Mesodermal cell (in vitro differentiated cells): Measurements from ENCODE around the gene AKAP12.
A peak's percentile ranks its signal among the peaks of the same experiment; 100 is the strongest.
"Not testable (repeated sequence)": the region's sequence is repeated elsewhere in the genome, so short reads cannot be mapped to it uniquely, and the experiment has no call there.

Experiments
- H3K27ac ChIP-seq: 2 replicates; pipeline ENCODE4 v1.7.0; 2013; ENCODE audit warnings: mild to moderate bottlenecking, low read depth, low read length, moderate library complexity; ENCODE audit not compliant: severe bottlenecking
- H3K36me3 ChIP-seq: 2 replicates; pipeline ENCODE4 v1.7.1; 2013; ENCODE audit warnings: mild to moderate bottlenecking, low read length, moderate library complexity; ENCODE audit not compliant: control insufficient read depth, insufficient read depth
- H3K4me1 ChIP-seq: one replicate; pipeline ENCODE4 v1.7.1; 2013; ENCODE audit warnings: mild to moderate bottlenecking, low read length; ENCODE audit not compliant: insufficient read depth, control insufficient read depth, poor library complexity, severe bottlenecking
- H3K4me3 ChIP-seq: 2 replicates; pipeline ENCODE4 v1.7.0; 2013; ENCODE audit warnings: low read length, control low read depth, mild to moderate bottlenecking; ENCODE audit not compliant: insufficient read depth, poor library complexity, severe bottlenecking; ENCODE audit errors: extremely low read depth
- H3K9me3 ChIP-seq: 2 replicates; pipeline ENCODE4 v1.7.1; 2013; ENCODE audit warnings: mild to moderate bottlenecking, low read length, moderate library complexity; ENCODE audit not compliant: control insufficient read depth
- WGBS, 2 experiments: methylation state at CpG; one replicate each; pipeline ENCODE4 v1.1.5; 2013; ENCODE audit warnings: missing lambda C conversion rate in 2 of 2; ENCODE audit not compliant: insufficient coverage in 2 of 2; 5-methylcytosine and 5-hydroxymethylcytosine counted together

AKAP12 gene

GRCh38 chr6:151349651-151350270 lies 110.0 kb downstream of the AKAP12 start:
- Histone ChIP-seq H3K9me3 (no peaks in the 10 kb centered on the region), H3K36me3 (peaks cover 89% of the 10 kb centered on the region)
- 95 to 96% methylated on average over 17 to 19 of the region's 19 CpGs for WGBS, 2 experiments

GRCh38 chr6:151350442-151351145 lies 110.8 kb downstream of the AKAP12 start:
- 98% methylated on average over 20 of the region's 20 CpGs for WGBS, 2 experiments
- H3K27ac ChIP-seq = no peak overlapping the region
- H3K4me1 ChIP-seq = no peaks in the 10 kb centered on the region
- peaks cover 91% of the 10 kb centered on the region for H3K36me3 ChIP-seq
- no peak overlapping the region for H3K4me3 ChIP-seq
- H3K9me3 ChIP-seq = no peaks in the 10 kb centered on the region

More at GRCh38 chr6:151349651-151350270, 110.0 kb downstream of the AKAP12 start:
- H3K27ac ChIP-seq = no peak overlapping the region
- H3K4me3 ChIP-seq = no peak overlapping the region
- no peaks in the 10 kb centered on the region for H3K4me1 ChIP-seq

- Histone ChIP-seq H3K4me1 (no peaks in the 10 kb centered on the region), H3K9me3 (no peaks in the 10 kb centered on the region), H3K27ac (no peak overlapping the region), H3K4me3 (no peak overlapping the region), H3K36me3 (peaks cover 85% of the 10 kb centered on the region)
- WGBS, 2 experiments = 90 to 94% methylated on average over 15 to 17 of the region's 18 CpGs
Observed at GRCh38 chr6:151351146-151351700, 111.5 kb downstream of the AKAP12 start.

GRCh38 chr6:151351731-151352130 lies 112.0 kb downstream of the AKAP12 start:
- Histone ChIP-seq H3K9me3 (no peaks in the 10 kb centered on the region), H3K27ac (no peak overlapping the region), H3K4me1 (no peaks in the 10 kb centered on the region), H3K4me3 (no peak overlapping the region), H3K36me3 (peaks cover 81% of the 10 kb centered on the region)
- WGBS, 2 experiments = 91 to 96% methylated on average over 7 of the region's 7 CpGs

- Histone ChIP-seq H3K27ac (no peak overlapping the region), H3K36me3 (peaks cover 73% of the 10 kb centered on the region), H3K9me3 (no peaks in the 10 kb centered on the region), H3K4me1 (no peaks in the 10 kb centered on the region), H3K4me3 (no peak overlapping the region)
- 94 to 99% methylated on average over 18 to 19 of the region's 19 CpGs for WGBS, 2 experiments
Observed at GRCh38 chr6:151352410-151353396, 112.9 kb downstream of the AKAP12 start.

GRCh38 chr6:151353795-151354194 lies 114.0 kb downstream of the AKAP12 start:
- peaks cover 76% of the 10 kb centered on the region for H3K36me3 ChIP-seq
- no peaks in the 10 kb centered on the region for H3K4me1 ChIP-seq
- H3K4me3 ChIP-seq = no peak overlapping the region
- WGBS, 2 experiments = 93 to 94% methylated on average over 6 to 10 of the region's 10 CpGs
- H3K27ac ChIP-seq = no peak overlapping the region
- H3K9me3 ChIP-seq = no peaks in the 10 kb centered on the region

GRCh38 chr6:151356983-151357382 lies 117.2 kb downstream of the AKAP12 start:
- Histone ChIP-seq H3K27ac (peak overlapping the region; percentile 60), H3K36me3 (peaks cover 65% of the 10 kb centered on the region)
- not testable (repeated sequence) for H3K4me3 ChIP-seq, H3K9me3 ChIP-seq, H3K4me1 ChIP-seq
- 86 to 97% methylated on average over 4 of the region's 6 CpGs for WGBS, 2 experiments

- Histone ChIP-seq H3K4me3 (no peak overlapping the region), H3K4me1 (peaks cover 3% of the 10 kb centered on the region), H3K9me3 (no peaks in the 10 kb centered on the region), H3K36me3 (peaks cover 63% of the 10 kb centered on the region), H3K27ac (no peak overlapping the region)
- WGBS, 2 experiments = 86 to 95% methylated on average over 2 to 5 of the region's 6 CpGs
Observed at GRCh38 chr6:151357758-151358436, 118.1 kb downstream of the AKAP12 start.

GRCh38 chr6:151358475-151358874 lies 118.7 kb downstream of the AKAP12 start:
- no peaks in the 10 kb centered on the region for H3K9me3 ChIP-seq
- H3K4me3 ChIP-seq = no peak overlapping the region
- no peak overlapping the region for H3K27ac ChIP-seq
- WGBS, 2 experiments = no CpG with 5 or more reads among the region's 3 CpGs
- H3K36me3 ChIP-seq = peaks cover 60% of the 10 kb centered on the region
- peaks cover 3% of the 10 kb centered on the region for H3K4me1 ChIP-seq

GRCh38 chr6:151359486-151359885 lies 119.7 kb downstream of the AKAP12 start:
- peaks cover 3% of the 10 kb centered on the region for H3K4me1 ChIP-seq
- H3K9me3 ChIP-seq = no peaks in the 10 kb centered on the region
- no peak overlapping the region for H3K27ac ChIP-seq
- peaks cover 51% of the 10 kb centered on the region for H3K36me3 ChIP-seq
- 91 to 98% methylated on average over 4 to 5 of the region's 5 CpGs for WGBS, 2 experiments
- no peak overlapping the region for H3K4me3 ChIP-seq
